ENCODE measurements around the gene ZEB1.

GRCh38 chr10:31507427-31507826 is 188.4 kb downstream of the ZEB1 start:
- TF ChIP-seq, protein P1, sequence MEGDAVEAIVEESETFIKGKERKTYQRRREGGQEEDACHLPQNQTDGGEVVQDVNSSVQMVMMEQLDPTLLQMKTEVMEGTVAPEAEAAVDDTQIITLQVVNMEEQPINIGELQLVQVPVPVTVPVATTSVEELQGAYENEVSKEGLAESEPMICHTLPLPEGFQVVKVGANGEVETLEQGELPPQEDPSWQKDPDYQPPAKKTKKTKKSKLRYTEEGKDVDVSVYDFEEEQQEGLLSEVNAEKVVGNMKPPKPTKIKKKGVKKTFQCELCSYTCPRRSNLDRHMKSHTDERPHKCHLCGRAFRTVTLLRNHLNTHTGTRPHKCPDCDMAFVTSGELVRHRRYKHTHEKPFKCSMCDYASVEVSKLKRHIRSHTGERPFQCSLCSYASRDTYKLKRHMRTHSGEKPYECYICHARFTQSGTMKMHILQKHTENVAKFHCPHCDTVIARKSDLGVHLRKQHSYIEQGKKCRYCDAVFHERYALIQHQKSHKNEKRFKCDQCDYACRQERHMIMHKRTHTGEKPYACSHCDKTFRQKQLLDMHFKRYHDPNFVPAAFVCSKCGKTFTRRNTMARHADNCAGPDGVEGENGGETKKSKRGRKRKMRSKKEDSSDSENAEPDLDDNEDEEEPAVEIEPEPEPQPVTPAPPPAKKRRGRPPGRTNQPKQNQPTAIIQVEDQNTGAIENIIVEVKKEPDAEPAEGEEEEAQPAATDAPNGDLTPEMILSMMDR (conservative IDR thresholded peaks at IDR 0.05; ENCODE audit: low read length), result no peak
- no peak for TF ChIP-seq EZH2phosphoT487 (IDR thresholded peaks at IDR 0.05; ENCODE audit: borderline replicate concordance)
